D341Med (cell line): ENCODE measurements around the gene STT3A.

Source experiments
- DNase-seq: peaks from one replicate; pipeline ENCODE4 v3.0.0; 2012; ENCODE audit warnings: low spot score

The STT3A gene

DNA sequence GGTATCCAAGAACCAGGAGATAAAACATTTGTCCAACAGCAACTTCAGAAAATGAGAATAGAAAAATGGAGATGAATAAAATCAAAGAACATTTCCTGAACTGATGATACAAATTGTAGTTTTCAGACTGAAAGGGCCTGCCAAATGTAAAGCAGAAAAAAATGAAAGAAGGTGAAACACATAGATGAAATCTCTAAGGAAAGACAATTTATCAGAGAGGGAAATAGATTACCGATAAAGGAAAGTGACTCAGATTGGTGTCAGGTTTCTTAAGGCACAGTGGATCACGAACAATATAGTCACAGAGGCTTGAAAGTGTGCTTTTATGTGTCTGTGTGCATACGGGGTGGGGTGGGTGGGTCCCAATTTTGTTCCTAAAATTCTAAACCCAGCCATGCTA is 4.1 kb upstream of the STT3A start:
- no peak for DNase-seq

DNA sequence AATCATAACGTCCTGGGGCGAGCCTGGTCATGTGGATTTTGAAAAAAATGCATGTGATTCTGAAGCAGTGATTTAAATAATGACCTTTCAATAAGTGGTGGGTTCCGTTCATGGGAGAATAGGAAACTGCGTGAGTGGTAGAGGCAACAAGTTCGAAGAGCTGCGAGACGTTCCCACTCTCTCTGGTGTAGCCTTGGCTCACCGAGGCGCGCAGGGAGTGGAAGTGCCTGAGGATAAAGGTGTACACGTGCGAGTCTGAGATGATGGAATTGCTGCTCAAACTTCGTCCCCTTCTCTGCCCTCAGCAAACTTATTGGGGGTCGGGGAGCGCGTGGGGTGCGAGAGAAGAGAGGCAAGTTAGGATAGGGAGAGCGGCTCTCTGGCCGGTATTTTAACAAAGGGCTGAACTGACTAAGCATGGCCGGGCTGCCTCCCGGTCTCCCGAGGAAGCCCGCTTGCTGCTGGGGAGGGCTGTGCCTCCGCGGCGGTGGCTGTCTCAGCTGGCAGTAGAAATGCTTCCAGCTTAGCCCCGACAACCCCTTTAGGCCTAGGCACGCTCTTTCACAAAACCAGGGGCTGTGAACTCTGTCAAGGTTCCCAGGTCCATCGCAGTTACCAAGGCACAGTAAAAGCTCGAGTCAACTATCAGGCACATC is 875 bp upstream of the STT3A start:
- DNase-seq = peak; percentile 62

DNA sequence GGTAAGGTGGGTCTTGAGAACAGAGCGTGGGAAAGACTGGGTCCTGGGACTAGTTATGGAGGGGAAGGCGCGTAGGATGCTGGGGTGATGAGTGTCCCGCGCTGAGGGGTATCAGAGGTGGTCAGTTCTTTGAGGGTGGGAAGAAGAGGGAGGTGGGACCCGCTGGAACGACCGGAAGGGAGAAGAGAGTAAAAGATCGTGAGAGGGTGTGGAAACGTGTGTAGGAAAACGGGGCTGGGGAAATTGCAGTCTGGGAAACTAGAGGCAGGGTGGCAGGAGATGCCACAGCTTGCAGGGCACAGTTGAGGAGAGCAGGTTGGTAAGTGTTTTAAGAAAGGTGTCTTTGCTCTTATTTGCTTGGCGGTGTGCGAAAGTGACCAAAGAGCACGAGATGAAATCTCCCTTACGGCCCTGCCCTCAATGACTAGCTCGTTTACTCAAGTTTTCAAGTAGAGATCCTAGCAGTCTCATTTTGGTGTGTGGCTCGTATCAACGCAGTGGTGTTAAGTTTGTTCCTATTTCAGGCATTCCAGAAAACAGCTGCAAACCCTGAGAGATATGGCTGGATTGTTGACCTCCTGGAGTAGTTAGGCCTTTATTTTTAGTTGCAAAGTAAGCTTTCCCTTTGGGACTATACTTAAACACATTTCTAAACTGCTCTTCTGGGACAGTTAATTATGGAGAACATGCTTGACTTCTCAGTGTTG is 615 bp downstream of the STT3A start:
- peak; percentile 50 for DNase-seq

DNA sequence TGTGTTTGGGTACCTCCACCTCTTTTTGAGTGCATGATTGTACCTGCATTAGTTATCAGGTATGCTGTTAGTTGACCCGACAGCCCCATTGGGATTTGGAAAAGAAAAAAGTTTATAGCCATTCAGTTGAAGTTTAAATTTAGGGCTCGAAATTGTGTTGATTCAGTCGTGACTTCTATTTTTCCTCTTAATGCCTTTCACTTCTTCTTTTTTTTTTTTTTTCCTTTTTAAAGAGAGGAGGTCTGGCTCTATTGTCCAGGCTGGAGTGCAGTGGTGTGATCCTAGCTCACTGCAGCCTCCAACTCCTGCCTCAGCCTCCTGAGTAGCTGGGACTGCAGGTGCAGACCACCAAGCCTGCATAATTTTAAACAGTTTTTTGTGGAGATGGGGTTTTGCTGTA is 2.3 kb downstream of the STT3A start:
- no peak for DNase-seq

DNA sequence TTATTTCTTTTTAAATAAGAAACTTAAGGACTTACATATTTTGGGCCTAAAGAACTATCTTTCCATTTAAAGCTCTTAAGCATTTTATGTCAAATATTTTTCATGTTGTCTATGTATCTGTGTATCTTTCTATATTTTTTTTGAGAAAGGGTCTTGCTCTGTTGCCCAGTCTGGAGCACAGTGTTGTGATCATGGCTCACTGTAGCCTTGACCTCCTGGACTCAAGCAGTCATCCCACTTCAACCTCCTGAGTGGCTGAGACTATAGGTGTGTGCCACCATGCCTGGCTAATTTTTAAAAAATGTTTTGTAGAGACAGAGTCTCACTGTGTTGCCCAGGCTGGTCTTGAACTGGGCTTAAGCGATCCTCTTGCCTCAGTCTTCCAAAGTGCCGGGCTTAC is 8.0 kb downstream of the STT3A start:
- DNase-seq = no peak

DNA sequence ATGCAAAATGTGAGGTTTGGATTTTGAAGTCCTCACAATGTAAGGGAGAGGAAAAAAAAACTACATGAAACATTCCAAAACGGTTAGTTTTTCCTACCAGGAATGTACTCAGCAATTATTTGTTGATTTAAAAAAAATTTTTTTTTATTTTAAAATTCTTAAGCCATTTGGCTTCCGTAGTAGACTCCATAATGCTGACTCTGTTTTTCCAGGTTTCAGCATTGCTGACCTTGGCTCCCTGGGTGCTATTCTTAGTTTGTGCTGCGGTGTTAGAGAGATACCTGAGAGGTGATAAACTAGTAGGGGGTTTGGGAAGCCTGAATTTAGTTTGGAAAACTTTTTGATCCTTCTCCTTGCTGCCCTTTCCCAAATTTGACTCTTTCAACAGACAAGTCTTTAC is 10.6 kb downstream of the STT3A start:
- DNase-seq = no peak

DNA sequence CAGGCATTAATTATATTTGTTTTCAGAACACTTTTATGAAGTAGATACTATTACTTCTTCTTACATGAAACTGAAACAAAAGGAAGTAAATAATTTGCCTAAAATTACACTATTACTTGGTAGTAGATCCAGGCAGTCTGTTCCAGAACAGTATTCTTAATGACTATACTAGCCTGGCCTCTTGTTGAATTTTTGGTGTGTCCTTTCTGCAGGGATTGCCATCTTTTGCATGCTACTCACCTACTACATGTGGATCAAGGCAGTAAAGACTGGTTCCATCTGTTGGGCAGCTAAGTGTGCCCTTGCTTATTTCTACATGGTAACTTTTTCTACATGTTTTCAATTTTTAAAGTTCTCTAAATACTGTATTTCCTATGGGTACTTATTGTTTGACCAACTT is 12.8 kb downstream of the STT3A start:
- DNase-seq = no peak

DNA sequence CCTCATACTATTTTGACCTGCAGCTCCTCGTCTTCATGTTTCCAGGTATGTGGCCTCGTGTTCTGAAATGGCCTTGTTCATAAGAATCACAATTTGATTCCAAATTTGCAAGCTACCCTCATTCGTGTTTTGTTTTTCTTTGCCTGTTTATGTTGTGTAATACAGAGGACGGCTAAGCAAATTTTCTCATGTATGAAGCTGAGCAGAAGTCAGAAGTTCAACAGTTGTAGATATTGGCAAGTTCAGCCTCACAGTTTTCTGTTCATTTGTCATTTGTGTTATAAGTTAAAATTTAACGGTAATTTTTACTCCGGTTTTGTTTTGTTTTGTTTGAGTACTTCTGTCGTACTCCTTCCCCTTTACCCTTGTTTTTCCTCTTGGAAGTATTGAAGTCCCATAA is 16.9 kb downstream of the STT3A start:
- no peak for DNase-seq

DNA sequence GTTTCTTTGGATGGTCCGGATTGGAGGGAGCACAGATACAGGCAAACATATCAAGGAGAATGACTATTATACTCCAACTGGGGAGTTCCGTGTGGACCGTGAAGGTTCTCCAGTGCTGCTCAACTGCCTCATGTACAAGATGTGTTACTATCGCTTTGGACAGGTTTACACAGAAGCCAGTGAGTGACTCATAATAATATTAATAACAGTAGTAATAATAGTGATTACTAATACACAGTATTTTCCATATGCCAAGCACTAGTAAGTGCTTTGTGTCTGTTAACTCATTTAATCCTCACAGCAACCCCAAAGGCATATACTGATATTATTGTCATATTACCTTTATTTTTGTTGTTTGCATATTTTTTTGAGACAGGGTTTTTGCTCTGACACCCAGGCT is 25.7 kb downstream of the STT3A start:
- no peak for DNase-seq

DNA sequence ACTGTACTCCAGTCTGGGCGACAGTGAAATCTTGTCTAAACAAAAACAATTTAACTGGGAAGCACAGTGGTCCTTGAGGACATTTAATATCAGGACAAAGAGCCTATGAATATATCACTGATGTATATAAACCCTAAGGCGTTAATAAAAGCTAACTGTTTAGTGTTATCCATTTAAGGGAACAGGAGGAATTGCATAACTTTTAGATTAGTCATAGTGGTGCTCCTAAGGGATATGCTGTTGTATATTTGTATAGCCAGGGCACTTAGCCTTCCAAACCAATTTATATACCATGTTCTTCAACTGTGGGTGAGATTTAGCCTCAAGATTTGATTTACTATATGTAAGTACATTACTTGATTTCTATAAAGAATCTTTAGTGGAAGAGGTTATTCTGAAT is 29.3 kb downstream of the STT3A start:
- DNase-seq = no peak

DNA sequence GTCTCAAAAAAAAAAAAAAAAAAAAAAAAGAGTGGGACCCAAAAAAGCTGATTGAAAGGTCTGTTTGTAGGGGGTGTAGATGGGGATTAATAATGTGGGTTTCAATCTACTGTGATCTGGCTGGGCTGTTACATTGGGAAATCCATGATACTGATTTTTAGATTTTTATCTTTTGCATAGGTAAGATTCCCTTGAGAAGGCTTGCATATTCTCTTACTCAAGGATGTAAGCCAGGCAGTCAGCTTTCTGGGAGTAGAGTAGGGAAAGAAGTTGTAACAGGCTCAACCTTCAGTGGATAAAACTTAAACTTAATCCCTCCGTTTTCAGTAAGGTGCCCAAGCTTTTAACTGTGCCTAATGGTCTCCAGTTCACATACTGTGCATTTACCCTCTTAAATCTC is 30.4 kb downstream of the STT3A start:
- no peak for DNase-seq

DNA sequence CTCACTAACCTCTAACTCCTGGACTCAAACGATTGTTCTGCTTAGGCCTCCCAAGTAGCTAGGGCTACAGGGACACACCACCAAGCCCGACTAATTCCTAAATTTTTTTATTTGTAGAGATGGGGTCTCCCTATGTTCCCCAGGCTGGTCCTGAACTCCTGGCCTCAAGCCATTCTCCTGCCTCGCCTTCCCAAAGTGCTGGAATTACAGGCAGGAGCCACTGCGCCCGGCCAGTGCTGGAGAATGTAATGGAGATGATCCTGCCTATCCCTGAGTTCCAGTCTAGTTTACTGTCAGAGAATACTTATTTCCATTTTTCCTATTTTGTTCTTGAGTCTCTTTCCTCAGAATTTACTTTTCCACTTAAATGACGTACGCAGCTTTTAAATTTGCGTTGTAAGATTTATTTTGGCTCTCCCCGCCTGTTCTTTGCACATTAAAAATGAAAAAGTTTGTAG is 32.1 kb downstream of the STT3A start, which contains the start of gene CHEK1:
Gene CHEK1 (plus strand): TSS at position 408 of the 458 bp plus-strand sequence. CDS start 1,606 bp downstream, outside the sequence.
- no peak for DNase-seq

DNA sequence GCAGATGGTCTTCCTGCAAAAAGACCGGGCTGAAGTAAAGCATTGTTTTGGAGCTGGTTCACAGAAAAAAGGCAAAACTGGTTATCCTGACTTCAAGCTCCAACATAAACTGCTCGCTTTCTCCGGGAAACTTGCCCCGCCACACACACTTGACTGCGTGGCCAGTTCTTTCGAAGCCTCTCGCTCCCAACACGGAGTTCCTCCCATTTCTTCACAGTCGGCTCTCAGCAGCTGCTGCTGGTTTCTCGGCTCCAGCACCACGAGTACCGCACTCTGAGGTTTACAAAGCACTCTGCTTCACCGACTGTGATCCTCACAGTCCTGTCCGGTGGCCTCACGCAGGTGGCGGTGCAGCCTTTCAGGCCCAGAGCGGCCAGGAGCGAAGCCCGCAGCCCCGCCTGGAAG is 32.6 kb downstream of the STT3A start:
- no peak for DNase-seq

DNA sequence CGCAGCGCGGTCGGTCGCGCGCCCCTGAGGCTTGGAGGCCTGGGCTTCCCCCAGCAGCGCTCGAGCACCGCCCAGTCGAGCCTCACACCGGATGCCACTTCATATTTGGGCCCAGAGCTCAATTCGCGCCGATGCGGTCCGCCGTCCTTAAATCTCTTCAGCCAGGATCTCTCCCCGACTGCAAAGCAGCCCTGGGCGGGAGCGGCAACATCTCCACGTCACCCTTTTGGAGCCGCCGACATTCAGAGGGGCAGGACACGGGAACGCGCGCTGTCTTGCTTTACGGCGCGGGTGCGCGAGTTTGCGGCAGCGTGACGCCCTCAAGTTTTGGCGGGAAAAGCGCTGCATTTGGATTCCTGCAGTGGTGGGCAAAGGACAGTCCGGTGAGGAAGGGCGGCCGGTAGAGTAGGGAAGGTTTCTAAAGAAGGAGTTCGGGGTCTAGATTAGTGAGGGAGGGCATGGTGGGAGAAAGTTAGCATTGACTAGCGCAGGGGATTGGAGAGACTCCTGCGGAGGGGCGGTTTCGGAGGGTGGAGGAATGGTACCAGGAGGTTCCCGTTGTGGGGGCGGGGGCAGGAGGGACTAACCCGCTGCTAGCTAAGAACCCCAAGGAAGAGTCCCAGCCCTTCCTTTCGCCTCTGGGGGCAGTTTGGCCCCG is 33.1 kb downstream of the STT3A start:
- peak; percentile 87 for DNase-seq

DNA sequence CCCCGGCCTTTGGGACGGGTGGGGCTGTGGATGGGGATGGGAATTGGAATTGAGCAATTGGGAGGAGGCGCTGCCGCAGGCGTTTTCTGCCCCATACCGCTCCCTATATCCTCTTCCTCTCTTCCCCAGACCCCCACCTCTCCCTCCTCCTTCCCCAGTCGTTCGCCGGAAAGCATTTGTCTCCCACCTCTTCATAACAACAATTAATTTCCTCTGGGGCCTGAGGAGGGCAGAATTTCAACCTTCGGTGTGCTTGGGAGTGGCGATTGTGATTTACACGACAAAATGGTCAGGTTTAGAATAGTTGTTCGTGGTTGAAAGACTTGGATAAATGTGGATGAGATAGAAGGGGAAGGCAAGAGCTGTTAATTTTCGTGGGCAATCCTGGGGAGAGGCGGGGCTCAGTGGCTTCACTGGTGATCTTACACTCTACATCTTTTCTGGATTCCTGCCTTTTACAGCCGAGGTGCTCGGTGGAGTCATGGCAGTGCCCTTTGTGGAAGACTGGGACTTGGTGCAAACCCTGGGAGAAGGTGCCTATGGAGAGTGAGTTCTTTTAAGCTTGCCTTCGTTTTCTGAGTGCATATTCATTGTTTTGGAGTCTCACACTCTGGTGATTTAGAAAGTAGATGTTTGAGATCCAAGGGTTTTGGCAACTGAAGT is 33.8 kb downstream of the STT3A start:
- DNase-seq = peak; percentile 78

DNA sequence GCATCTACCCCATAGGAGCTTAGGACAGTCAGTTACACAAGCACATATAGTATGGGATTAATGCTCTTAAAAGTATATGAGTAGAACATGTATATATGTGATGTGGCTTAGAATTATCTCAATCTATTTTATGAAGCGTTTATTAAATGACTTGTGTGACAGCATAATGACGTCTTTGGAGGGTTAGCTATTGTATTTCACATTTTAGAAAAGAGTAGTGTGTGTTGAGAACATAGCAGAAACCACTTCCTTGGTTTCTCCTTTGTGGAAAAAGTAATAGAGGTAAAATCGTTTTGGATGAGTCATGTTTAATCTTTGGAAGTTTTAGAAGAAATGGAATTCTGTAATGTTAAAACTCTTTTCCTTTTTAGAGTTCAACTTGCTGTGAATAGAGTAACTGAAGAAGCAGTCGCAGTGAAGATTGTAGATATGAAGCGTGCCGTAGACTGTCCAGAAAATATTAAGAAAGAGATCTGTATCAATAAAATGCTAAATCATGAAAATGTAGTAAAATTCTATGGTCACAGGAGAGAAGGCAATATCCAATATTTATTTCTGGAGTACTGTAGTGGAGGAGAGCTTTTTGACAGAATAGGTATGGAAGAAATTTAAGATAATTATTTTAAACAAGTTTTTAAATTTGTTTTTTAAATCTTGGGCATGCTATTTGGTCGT is 34.7 kb downstream of the STT3A start:
- DNase-seq = no peak

DNA sequence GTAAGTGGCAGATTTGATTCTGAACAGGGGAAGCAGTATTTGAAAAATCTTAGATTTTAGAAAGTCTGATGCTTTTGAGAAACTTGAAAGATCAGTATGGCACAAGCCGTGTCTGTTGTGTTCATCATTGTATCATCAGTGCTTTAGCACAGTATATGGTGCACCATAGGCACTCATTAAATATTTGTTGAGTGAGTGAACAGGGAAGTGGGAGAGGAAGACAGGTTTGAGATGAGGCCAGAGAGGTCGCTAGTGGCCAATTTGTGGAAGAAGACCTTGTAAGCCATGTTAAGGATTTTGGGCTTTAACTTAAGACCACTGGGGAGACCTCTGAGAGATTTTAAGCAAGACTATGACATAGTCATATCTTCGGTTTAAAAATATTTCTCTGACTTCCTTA is 45.2 kb downstream of the STT3A start:
- no peak for DNase-seq

DNA sequence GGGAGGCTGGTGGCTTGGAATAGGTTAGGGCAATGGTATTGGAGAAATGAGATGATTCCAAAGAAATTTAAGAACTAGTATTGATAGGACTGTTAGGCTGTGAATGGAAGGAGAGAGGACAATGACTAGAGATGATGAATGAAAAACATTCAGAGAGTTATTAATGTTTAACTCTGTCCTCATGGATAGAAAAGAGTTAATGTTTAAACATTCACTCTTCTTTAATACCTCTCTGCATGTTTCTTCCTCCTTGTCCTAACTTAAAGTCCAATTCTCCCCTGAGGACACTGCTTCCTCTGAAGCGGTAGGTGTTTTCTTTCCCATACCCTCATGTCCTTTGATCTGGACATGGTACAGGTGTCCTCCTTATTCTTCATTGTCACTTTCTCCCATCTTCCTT is 45.7 kb downstream of the STT3A start:
- no peak for DNase-seq

DNA sequence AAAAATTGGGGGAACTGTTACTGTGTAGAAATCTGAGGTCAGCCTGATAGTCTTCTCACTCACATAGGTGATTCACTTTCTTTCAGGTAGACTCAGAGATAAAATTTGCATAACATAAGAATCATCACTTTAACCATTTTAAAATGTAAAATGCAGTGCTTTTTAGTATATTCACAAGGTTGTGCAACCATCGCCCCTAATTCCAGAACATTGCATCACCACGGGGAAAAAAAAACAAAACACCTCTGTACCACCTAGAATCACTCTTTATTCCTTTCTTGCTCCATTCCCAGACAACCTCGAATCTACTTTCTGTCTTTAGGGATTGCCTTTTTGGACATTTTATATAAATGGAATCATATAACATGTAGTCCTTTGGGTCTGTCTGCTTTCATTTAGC is 53.2 kb downstream of the STT3A start:
- no peak for DNase-seq

DNA sequence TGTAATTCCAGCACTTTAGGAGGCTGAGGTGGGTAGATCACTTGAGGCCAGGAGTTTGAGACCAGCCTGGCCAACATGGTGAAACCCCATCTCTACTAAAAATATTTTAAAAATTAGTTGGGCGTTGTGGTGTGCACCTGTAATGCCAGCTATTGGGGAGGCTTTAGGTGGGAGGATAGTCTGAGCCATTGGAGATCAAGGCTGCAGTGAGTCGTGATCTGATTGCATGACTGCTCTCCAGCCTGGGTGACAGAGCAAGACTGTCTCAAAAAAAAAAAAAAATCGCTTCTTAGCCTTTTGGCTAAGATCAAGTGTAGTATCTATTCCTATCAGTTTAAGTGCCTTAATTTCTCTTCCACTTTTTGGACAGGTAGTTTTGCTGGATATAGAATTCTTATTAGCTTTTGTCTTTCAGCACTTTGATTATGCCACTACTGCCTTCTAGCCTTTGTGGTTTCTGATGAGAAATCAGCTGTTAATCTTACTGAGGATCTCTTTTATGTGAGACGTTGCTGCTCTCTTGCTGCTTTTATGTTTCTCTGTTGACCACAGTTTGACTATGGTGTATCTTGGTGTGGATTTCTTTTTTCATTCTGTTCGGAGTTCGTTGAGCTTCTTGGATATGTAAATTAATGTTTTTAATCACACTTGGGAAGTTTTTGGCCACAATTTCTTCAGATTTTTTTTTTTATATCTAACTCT is 57.0 kb downstream of the STT3A start:
- DNase-seq = no peak

DNA sequence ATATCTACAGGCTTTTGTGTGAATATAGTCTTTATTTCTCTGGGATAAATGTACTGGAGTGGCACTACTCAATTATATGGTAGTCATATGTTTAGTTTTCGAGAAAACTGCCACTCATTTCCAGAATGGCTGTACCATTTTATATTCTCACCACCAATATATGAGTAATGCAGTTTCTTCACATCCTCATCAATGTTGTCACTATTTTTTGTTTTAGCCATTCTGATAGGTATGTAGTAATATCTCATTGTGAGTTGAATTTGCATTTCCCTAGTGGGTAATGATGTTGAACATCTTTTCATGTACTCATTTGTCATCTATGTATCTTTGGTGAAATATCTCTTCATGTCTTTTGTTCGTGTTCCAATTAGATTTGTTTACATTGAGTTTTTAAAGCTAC is 70.0 kb downstream of the STT3A start:
- no peak for DNase-seq

DNA sequence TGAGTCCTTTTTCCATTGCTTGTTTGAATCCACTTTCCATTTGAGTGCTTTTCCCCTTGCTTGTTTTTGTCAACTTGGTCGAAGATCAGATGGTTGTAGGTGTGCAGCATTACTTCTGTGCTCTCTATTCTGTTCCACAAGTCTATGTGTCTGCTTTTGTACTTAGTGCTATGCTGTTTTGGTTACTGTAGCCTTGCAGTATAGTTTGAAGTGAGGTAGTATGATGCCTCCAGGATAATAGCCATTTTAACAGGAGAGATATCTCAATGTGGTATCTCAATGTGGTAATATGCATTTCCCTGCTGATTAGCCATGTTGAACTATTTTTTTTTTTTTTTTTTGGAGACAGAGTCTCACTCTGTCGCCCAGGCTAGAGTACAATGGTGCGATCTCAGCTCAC is 71.3 kb downstream of the STT3A start:
- no peak for DNase-seq
